ENCODE measurements around the gene KIF26A. TPM values are rescaled to one million over a fixed set of nuclear protein-coding genes. Genes with fewer than 3 reads are reported as not detected.

The KIF26A gene
- total RNA-seq, 2 donors from 2014 or later: 1.6 to 13.9 TPM

DNA sequence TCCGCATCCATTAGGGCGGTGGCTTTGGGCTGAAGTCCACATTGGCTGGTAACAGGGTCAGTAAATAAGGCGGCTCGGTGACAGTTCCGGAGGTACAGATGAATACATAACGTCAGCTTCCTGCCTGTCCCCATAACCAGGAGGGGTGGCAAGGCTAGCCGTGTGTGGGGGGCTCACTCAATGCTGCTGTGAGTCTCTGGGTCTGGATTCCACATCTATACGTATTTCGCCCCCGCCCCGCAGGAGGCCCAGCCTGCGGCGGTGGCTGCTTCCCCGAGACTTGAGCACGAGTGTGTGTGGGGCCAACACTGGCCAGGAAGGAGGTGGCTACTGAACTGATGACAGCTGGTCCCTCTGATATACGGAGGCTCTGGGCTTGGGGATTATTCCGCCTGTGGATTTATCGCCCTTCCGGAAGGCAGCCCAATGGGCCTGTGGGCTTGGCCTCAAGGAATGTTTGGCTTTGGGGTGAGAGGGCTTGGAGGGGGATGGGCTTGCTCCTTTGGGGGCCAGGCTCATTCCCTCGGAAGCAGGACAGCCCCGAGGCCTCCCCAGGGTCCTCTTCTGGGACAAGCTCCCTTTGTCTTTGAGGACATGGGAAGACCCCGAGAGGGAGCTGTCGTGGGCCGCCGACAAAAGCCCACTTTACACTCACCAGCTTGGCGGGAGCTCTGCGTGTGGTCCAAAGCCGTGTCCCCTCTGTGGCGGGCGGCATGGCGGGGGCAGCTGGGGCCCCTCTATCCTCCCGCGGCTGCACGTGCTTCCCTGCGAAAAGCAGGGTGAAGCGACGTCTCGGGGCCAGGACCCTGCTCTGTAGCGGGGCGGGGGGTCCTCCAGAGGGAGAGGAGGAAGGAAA lies 82.1 kb downstream of the KIF26A start:
- Histone ChIP-seq H3K27me3 (replicated peaks; ENCODE audit: insufficient read depth) (peaks cover 12% of the 10 kb centered on the region), H3K4me3 (no peak overlapping the region), H3K36me3 (no peaks in the 10 kb centered on the region), H3K4me1 (replicated peaks) (no peaks in the 10 kb centered on the region), H3K27ac (no peak overlapping the region), H3K9me3 (no peaks in the 10 kb centered on the region)
- no peak for DNase-seq (ENCODE audit: low spot score)
- 78% methylated on average over 40 of the region's 40 CpGs for WGBS
- intact Hi-C loops (cut with DNase I): no loop called here
- TF ChIP-seq POLR2AphosphoS5 (IDR thresholded peaks at IDR 0.05): no peak
- TF ChIP-seq, protein P1, sequence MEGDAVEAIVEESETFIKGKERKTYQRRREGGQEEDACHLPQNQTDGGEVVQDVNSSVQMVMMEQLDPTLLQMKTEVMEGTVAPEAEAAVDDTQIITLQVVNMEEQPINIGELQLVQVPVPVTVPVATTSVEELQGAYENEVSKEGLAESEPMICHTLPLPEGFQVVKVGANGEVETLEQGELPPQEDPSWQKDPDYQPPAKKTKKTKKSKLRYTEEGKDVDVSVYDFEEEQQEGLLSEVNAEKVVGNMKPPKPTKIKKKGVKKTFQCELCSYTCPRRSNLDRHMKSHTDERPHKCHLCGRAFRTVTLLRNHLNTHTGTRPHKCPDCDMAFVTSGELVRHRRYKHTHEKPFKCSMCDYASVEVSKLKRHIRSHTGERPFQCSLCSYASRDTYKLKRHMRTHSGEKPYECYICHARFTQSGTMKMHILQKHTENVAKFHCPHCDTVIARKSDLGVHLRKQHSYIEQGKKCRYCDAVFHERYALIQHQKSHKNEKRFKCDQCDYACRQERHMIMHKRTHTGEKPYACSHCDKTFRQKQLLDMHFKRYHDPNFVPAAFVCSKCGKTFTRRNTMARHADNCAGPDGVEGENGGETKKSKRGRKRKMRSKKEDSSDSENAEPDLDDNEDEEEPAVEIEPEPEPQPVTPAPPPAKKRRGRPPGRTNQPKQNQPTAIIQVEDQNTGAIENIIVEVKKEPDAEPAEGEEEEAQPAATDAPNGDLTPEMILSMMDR (IDR thresholded peaks at IDR 0.05): no peak
- TF ChIP-seq POLR2A (IDR thresholded peaks at IDR 0.05): no peak

DNA sequence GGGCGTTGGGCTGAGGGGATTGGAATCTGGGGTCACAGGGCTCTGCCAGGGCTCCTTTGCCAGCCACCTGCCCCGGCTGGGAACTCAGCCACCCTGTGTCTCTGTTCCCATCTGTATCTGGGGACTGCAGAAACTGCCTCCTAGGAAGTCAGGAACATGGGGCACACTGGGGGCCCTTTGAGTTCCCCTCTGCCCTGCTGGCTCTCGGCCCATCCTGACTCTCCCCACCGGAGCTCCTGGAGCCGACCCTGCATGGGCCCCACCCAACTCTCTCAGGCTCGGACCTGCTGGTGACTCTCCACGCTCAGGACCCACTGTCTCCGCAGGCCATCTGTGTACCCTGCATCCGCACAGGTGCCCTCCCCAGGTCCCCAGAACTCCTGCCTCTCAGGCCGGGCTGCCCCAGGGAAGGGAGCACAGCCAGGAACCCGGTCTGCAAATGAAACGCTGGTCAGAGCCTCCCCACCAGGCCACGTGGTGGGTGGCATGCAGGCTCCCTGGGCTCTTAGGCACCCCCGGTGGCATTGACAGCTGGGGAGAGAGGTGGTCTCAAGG lies 82.8 kb downstream of the KIF26A start:
- DNase-seq (ENCODE audit: low spot score): no peak
- H3K9me3 ChIP-seq: no peaks in the 10 kb centered on the region
- WGBS: 72% methylated on average over 14 of the region's 14 CpGs
- no peaks in the 10 kb centered on the region for H3K36me3 ChIP-seq
- intact Hi-C loops (cut with DNase I): no loop called here
- peaks cover 12% of the 10 kb centered on the region for H3K27me3 ChIP-seq (replicated peaks; ENCODE audit: insufficient read depth)
- H3K4me3 ChIP-seq: no peak overlapping the region
- H3K4me1 ChIP-seq (replicated peaks): no peaks in the 10 kb centered on the region
- TF ChIP-seq, protein P1 (IDR thresholded peaks at IDR 0.05): no peak
- TF ChIP-seq POLR2AphosphoS5 (IDR thresholded peaks at IDR 0.05) (no peak), POLR2A (IDR thresholded peaks at IDR 0.05) (no peak)
- no peak overlapping the region for H3K27ac ChIP-seq

DNA sequence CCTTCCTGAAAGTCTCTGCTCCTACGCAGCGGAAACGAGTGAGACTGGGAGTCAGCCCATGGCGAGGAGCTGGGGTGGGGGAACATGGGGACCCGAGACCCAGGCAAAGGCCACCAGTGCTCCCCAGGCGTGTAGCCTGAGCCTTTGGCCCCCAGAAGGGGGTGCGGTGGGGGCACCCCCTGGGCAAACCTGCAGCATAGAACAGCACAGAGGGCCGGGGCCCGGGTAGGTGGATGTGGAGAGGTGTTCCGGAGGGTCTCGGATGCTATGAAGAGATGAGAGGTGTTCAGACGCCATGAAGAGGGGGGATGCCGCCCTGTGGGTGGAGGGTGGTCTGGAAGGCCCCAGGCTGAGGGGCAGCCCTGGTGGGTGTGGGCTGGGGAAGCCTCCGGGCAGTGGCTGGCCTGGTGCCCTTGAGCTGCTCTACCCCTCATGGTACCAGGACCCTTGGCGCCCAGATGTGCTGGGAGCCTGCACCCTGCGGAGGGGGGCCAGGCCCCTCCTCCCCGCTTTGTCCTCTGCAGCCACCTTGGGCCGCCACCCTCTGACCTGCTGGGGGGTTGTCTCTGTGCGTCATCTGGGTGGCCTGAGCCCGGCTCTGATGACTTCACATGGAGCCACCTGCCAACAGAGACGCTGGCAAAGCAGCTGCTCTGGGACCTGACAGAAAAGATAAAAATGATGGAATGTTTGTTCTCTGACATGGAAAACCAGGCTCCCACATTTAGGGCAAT lies 83.4 kb downstream of the KIF26A start:
- H3K4me3 ChIP-seq: no peak overlapping the region
- WGBS: 82% methylated on average over 19 of the region's 21 CpGs
- H3K27me3 ChIP-seq (replicated peaks; ENCODE audit: insufficient read depth): peaks cover 12% of the 10 kb centered on the region
- TF ChIP-seq POLR2AphosphoS5 (IDR thresholded peaks at IDR 0.05): no peak
- no peak for TF ChIP-seq POLR2A (IDR thresholded peaks at IDR 0.05)
- TF ChIP-seq, protein P1 (IDR thresholded peaks at IDR 0.05): no peak
- H3K27ac ChIP-seq: no peak overlapping the region
- no peak for DNase-seq (ENCODE audit: low spot score)
- H3K4me1 ChIP-seq (replicated peaks): no peaks in the 10 kb centered on the region
- intact Hi-C loops (cut with DNase I): no loop called here
- H3K36me3 ChIP-seq: no peaks in the 10 kb centered on the region
- no peaks in the 10 kb centered on the region for H3K9me3 ChIP-seq

DNA sequence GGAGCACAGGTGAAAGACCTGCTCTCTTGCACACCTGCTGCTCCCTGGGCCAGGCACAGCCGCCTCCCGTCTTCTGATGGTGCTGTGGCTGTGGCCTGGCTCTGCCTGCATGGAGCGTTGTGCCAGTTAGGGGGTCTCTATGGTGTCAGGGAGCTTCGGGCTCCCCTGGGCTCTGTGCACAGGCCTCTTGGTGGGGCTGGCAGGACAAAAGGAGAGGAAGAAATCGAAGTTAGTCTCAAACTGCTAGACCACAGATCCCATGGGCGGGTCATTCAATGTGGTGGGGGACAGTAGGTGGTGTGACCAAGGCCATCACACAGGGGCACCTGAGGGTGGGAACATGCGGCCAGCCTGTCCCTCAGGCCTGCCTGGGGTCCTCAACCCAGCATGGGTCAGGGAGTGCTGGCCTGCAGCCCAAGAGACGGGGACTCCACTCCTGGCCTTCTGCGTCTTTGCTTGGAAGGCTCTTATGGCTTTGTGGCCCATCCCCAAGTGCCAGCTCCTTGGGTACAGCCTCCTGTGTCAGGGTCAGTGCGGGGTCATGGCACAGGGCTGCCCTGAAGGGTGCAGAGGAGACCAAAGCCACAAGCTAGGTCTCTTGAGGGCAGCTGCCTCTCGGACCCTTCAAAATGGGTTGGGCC lies 84.1 kb downstream of the KIF26A start:
- 93% methylated on average over 11 of the region's 11 CpGs for WGBS
- Histone ChIP-seq H3K36me3 (no peaks in the 10 kb centered on the region), H3K9me3 (no peaks in the 10 kb centered on the region), H3K27ac (no peak overlapping the region), H3K27me3 (replicated peaks; ENCODE audit: insufficient read depth) (peaks cover 12% of the 10 kb centered on the region), H3K4me1 (replicated peaks) (no peaks in the 10 kb centered on the region), H3K4me3 (no peak overlapping the region)
- intact Hi-C loops (cut with DNase I): no loop called here
- TF ChIP-seq, protein P1 (IDR thresholded peaks at IDR 0.05): no peak
- TF ChIP-seq POLR2A (IDR thresholded peaks at IDR 0.05) (no peak), POLR2AphosphoS5 (IDR thresholded peaks at IDR 0.05) (no peak)
- no peak for DNase-seq (ENCODE audit: low spot score)

All from prostate gland (tissue), 2 donors.